ENCODE data around the gene KLC1. TPM values are rescaled to one million over a fixed set of nuclear protein-coding genes. Genes with fewer than 3 reads are reported as not detected.

The KLC1 gene
- total RNA-seq, 4 donors from 2014 or later: 205 to 427 (median 291) TPM

- Histone ChIP-seq H3K4me3 (no peak overlapping the region), H3K27ac (no peak overlapping the region), H3K27me3 (no peaks in the 10 kb centered on the region), H3K4me1 (peaks cover 0 to 4% (median 0%) of the 10 kb centered on the region in 4 donors), H3K9me3 (no peaks in the 10 kb centered on the region), H3K36me3 (peaks cover 0 to 18% (median 6%) of the 10 kb centered on the region in 4 donors)
- intact Hi-C loops (cut with DNase I; ENCODE audit: low total_unique reads) (no loop called here), in situ Hi-C loops (cut with MboI; ENCODE audit: low pct_ligation_motif_present in 1 of 4, low pct_unique_long_range_greater_than_20kb in 1 of 4, low sequenced_read_pairs in 3 of 4) (no loop called here)
- DNase-seq: no peak
- 75% methylated on average over 5 of the region's 5 CpGs; no CpG with 5 or more reads in 1 of the 2 donors for WGBS, 2 donors (ENCODE audit: low coverage in 1 of 2)
- no peak for TF ChIP-seq CTCF (IDR thresholded peaks at IDR 0.05)
- TF ChIP-seq EP300 (IDR thresholded peaks at IDR 0.05; ENCODE audit: low read depth): no peak
- no peak for TF ChIP-seq POLR2A (IDR thresholded peaks at IDR 0.05)
- TF ChIP-seq POLR2AphosphoS5 (IDR thresholded peaks at IDR 0.05): no peak
Measured at GRCh38 chr14:103748534-103748857, 119.5 kb downstream of the KLC1 start.

GRCh38 chr14:103749452-103749851 is 120.4 kb downstream of the KLC1 start:
- peaks cover 0 to 18% (median 6%) of the 10 kb centered on the region in 4 donors for H3K36me3 ChIP-seq
- no peaks in the 10 kb centered on the region for H3K27me3 ChIP-seq
- 85 to 89% methylated on average over 5 of the region's 5 CpGs for WGBS, 2 donors (ENCODE audit: low coverage in 1 of 2)
- H3K27ac ChIP-seq: no peak overlapping the region
- TF ChIP-seq EP300 (IDR thresholded peaks at IDR 0.05; ENCODE audit: low read depth) (no peak), POLR2AphosphoS5 (IDR thresholded peaks at IDR 0.05) (no peak), CTCF (IDR thresholded peaks at IDR 0.05) (no peak), POLR2A (IDR thresholded peaks at IDR 0.05) (no peak)
- intact Hi-C loops (cut with DNase I; ENCODE audit: low total_unique reads): no loop called here
- DNase-seq: no peak
- no peaks in the 10 kb centered on the region for H3K9me3 ChIP-seq
- H3K4me3 ChIP-seq: no peak overlapping the region
- in situ Hi-C loops (cut with MboI; ENCODE audit: low pct_ligation_motif_present in 1 of 4, low pct_unique_long_range_greater_than_20kb in 1 of 4, low sequenced_read_pairs in 3 of 4): no loop called here
- peaks cover 0 to 4% (median 0%) of the 10 kb centered on the region in 4 donors for H3K4me1 ChIP-seq

- DNase-seq: no peak
- no peaks in the 10 kb centered on the region for H3K9me3 ChIP-seq
- intact Hi-C loops (cut with DNase I; ENCODE audit: low total_unique reads): no loop called here
- H3K27ac ChIP-seq: no peak overlapping the region
- TF ChIP-seq EP300 (IDR thresholded peaks at IDR 0.05; ENCODE audit: low read depth) (no peak), POLR2AphosphoS5 (IDR thresholded peaks at IDR 0.05) (no peak), POLR2A (IDR thresholded peaks at IDR 0.05) (no peak), CTCF (IDR thresholded peaks at IDR 0.05) (peak in 2 of 5 experiments; percentile 11 to 22)
- whole genome bisulfite sequencing, 2 donors (ENCODE audit: low coverage in 1 of 2): 88 to 90% methylated on average over 3 to 5 of the region's 5 CpGs
- H3K27me3 ChIP-seq: no peaks in the 10 kb centered on the region
- peaks cover 0 to 4% (median 0%) of the 10 kb centered on the region in 4 donors for H3K4me1 ChIP-seq
- no peak overlapping the region for H3K4me3 ChIP-seq
- in situ Hi-C loops (cut with MboI; ENCODE audit: low pct_ligation_motif_present in 1 of 4, low pct_unique_long_range_greater_than_20kb in 1 of 4, low sequenced_read_pairs in 3 of 4): no loop called here
- peaks cover 0 to 18% (median 6%) of the 10 kb centered on the region in 4 donors for H3K36me3 ChIP-seq
Measured at GRCh38 chr14:103749860-103750259, 120.8 kb downstream of the KLC1 start.

Small RNA genes lying within 50 kb of the gene (small RNA-seq; reads per million reads assigned to genes)
- gene RF00019: 0 reads per million in 4 donors

Other genes starting within 250 kb of the KLC1 start
- 10 to 100 TPM; 61.3 to 98.0 (median 78.8) TPM for gene MARK3, start 243.8 kb upstream of the KLC1 start, total RNA-seq
- gene CKB, start 106.4 kb upstream of the KLC1 start, total RNA-seq: 1,000 to 10,000 TPM in 3 of 4 donors, 100 to 1,000 TPM in 1; 504 to 5,877 (median 3,263) TPM
- 10 to 100 TPM; 12.2 to 38.2 (median 14.1) TPM for gene TRMT61A, start 100.0 kb upstream of the KLC1 start, total RNA-seq
- 10 to 100 TPM; 10.8 to 26.3 (median 23.9) TPM for gene BAG5, start 66.6 kb upstream of the KLC1 start, total RNA-seq
- 10 to 100 TPM in 2 of 4 donors, 1 to 10 TPM in 1, not detected in 1; 1.5 to 17.1 (median 15.2) TPM for gene COA8, start 66.3 kb upstream of the KLC1 start, total RNA-seq
- 10 to 100 TPM in 2 of 4 donors, 1 to 10 TPM in 2; 7.8 to 47.6 (median 23.8) TPM for gene XRCC3, start 86.2 kb downstream of the KLC1 start, total RNA-seq
- gene ZFYVE21, start 86.6 kb downstream of the KLC1 start, total RNA-seq: 100 to 1,000 TPM in 2 of 4 donors, 10 to 100 TPM in 2; 90.2 to 214 (median 137) TPM
- 100 to 1,000 TPM in 1 of 4 donors, 10 to 100 TPM in 3; 31.0 to 109 (median 42.0) TPM for gene PPP1R13B, start 218.4 kb downstream of the KLC1 start, total RNA-seq

Data from transverse colon (tissue), 4 donors.